BLaER1 (cell line): ENCODE results near the gene SIVA1.
"Not testable (repeated sequence)": the region's sequence is repeated elsewhere in the genome, so short reads cannot be mapped to it uniquely, and the experiment has no call there.

Experiments
- H3K27ac ChIP-seq: shearing (Covaris generic); formaldehyde crosslinking; 2 replicates; pipeline ENCODE4 v1.8.1; 2022
- H3K27me3 ChIP-seq: shearing (Covaris generic); formaldehyde crosslinking; 2 replicates; pipeline ENCODE4 v1.8.1; 2022
- H3K36me3 ChIP-seq: shearing (Covaris generic); formaldehyde crosslinking; 2 replicates; pipeline ENCODE4 v1.8.1; 2022
- H3K4me1 ChIP-seq: shearing (Covaris generic); formaldehyde crosslinking; 2 replicates; pipeline ENCODE4 v1.8.1; 2022
- H3K4me2 ChIP-seq: shearing (Covaris generic); formaldehyde crosslinking; 2 replicates; pipeline ENCODE4 v1.8.1; 2022
- H3K4me3 ChIP-seq: shearing (Covaris generic); formaldehyde crosslinking; 2 replicates; pipeline ENCODE4 v1.8.1; 2022
- H3K9ac ChIP-seq: shearing (Covaris generic); formaldehyde crosslinking; 2 replicates; pipeline ENCODE4 v1.8.1; 2022
- H3K9me3 ChIP-seq: shearing (Covaris generic); formaldehyde crosslinking; 2 replicates; pipeline ENCODE4 v1.8.1; 2022
- H4K20me1 ChIP-seq: shearing (Covaris generic); formaldehyde crosslinking; 2 replicates; pipeline ENCODE4 v1.8.1; 2022
- Cebpa-rat ChIP-seq: shearing (Covaris generic); IDR thresholded peaks from 2 replicates; pipeline ENCODE4 v1.8.1; 2022

The SIVA1 gene

GRCh38 chr14:104725772-104726548 is 27.0 kb upstream of the SIVA1 start:
- no peak overlapping the region for H3K27ac ChIP-seq
- H3K9ac ChIP-seq, result no peak overlapping the region; the same call in 1 of the 2 replicates
- H3K4me1 ChIP-seq, result peaks cover 51% of the 10 kb centered on the region
- peaks cover 10% of the 10 kb centered on the region; the same call in 1 of the 2 replicates for H3K36me3 ChIP-seq
- no peaks in the 10 kb centered on the region for H3K27me3 ChIP-seq
- H3K4me2 ChIP-seq, result peak overlapping the region; percentile 95
- H3K9me3 ChIP-seq, result no peaks in the 10 kb centered on the region
- peaks cover 21% of the 10 kb centered on the region for H4K20me1 ChIP-seq
- H3K4me3 ChIP-seq, result no peak overlapping the region
- no peak for TF ChIP-seq Cebpa-rat

DNA sequence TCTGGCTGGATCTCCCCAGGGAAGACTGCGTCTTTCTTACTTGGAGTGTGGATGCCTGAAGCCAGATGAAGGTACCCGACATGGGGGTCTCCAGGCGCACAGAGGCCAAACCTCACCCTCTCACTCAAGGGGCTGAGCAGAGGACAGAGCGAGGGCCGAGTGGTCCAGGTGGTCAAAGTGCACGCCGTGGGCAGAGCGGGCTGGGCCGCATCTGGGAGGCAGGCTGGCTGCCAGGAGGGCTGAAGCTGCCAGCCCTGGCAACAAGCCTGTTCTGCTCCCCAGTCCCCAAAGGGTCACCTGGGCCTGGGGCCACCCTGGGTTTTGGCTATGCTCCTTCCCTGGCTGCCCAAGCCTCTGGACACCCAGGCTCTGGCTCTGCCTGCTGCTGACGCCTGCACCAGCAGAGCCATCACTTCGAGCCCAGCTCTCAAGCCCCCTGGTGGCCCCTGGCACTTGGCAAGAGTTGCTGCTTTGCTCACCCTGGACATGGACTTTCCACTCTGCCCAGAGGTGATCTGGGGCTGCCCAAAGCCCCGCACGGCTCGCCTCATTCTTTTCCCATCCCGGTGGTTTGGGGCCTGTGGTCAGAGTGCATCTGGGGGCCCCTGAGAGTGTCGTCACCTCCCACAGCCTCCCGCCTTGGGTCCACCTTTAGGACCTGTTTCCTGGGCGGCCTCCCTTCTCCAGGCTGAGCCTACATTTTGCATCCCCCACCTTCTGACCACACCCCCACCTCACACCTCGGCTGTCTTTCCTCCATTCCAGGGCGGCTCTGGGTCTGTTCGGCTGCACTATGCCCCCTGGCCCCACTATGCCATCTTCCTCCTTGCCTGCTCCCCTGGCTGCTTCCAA is 26.1 kb upstream of the SIVA1 start:
- no peak for TF ChIP-seq Cebpa-rat
- H3K36me3 ChIP-seq, result peaks cover 2% of the 10 kb centered on the region; the same call in 1 of the 2 replicates
- H3K4me1 ChIP-seq, result peaks cover 45% of the 10 kb centered on the region
- H3K27me3 ChIP-seq, result no peaks in the 10 kb centered on the region
- H3K27ac ChIP-seq, result no peak overlapping the region
- peaks cover 17% of the 10 kb centered on the region for H4K20me1 ChIP-seq
- no peak overlapping the region for H3K9ac ChIP-seq
- H3K4me2 ChIP-seq, result peak overlapping the region; percentile 9; the same call in 1 of the 2 replicates
- no peaks in the 10 kb centered on the region for H3K9me3 ChIP-seq
- H3K4me3 ChIP-seq, result no peak overlapping the region

DNA sequence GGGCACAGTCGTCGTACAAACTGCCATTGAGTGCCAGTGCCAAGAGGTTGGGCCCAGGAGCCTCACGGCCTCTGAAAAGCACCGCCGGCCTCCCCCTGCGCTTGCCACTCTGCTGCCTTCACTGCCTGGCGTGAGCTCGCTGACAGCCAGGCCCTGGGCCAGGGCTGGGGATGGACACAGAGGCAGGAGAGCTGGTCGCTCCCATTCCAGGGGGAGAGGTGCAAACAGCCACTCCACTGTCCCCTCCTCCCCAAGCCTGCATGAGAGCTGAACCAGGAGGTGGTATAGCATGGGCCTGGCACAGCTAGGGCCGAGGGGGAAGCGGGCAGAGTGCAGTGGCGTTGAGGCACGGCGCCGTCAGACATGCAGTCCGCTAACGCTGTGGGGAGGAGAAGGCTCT is 24.3 kb upstream of the SIVA1 start:
- H3K9ac ChIP-seq, result no peak overlapping the region
- no peaks in the 10 kb centered on the region for H3K9me3 ChIP-seq
- H3K4me3 ChIP-seq, result no peak overlapping the region
- no peak overlapping the region for H3K4me2 ChIP-seq
- no peaks in the 10 kb centered on the region for H3K36me3 ChIP-seq
- no peak overlapping the region for H3K27ac ChIP-seq
- peaks cover 45% of the 10 kb centered on the region for H3K4me1 ChIP-seq
- no peaks in the 10 kb centered on the region for H3K27me3 ChIP-seq
- TF ChIP-seq Cebpa-rat, result no peak
- H4K20me1 ChIP-seq, result 0 out of 2 replicates have a peak, but pooled peaks cover 1% of the 10 kb centered on the region

- H3K9ac ChIP-seq, H3K9me3 ChIP-seq, H3K4me3 ChIP-seq, H3K36me3 ChIP-seq, H3K4me2 ChIP-seq, H3K27me3 ChIP-seq, H4K20me1 ChIP-seq, H3K27ac ChIP-seq: not testable (repeated sequence)
- H3K4me1 ChIP-seq, result peaks cover 50% of the 10 kb centered on the region
Measured at GRCh38 chr14:104729176-104729834, 23.6 kb upstream of the SIVA1 start.

GRCh38 chr14:104729835-104730181 is 23.1 kb upstream of the SIVA1 start:
- no peak for TF ChIP-seq Cebpa-rat
- no peaks in the 10 kb centered on the region for H4K20me1 ChIP-seq

DNA sequence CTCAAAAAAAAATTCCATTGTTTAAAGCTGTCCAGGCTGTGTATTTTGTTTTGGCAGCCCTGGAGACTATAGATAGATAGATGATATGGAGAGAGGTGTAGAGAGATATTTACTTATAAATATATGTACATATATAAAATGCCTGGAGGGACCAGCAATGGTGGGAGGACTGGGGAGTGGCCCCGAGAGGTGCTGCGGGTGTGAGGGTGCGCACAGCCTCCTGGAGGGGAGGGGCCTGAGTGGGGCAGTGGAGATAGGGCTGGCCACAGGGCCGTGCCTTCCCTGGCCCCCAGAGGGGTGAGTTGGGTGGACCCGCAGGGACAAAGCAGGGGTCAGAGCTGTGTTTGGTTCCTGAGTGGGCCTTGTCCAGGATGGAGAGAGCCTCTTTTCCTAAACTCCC is 22.5 kb upstream of the SIVA1 start:
- H3K4me2 ChIP-seq, result no peak overlapping the region
- no peaks in the 10 kb centered on the region for H3K36me3 ChIP-seq
- no peak overlapping the region for H3K9ac ChIP-seq
- H4K20me1 ChIP-seq, result no peaks in the 10 kb centered on the region
- H3K4me1 ChIP-seq, result peaks cover 40% of the 10 kb centered on the region
- H3K9me3 ChIP-seq, result no peaks in the 10 kb centered on the region
- no peak overlapping the region for H3K4me3 ChIP-seq
- H3K27ac ChIP-seq, result no peak overlapping the region
- TF ChIP-seq Cebpa-rat, result no peak
- no peaks in the 10 kb centered on the region for H3K27me3 ChIP-seq

More at GRCh38 chr14:104729835-104730181, 23.1 kb upstream of the SIVA1 start:
- Histone ChIP-seq H3K27me3 (no peaks in the 10 kb centered on the region), H3K27ac (no peak overlapping the region), H3K9me3 (no peaks in the 10 kb centered on the region), H3K36me3 (no peaks in the 10 kb centered on the region), H3K9ac (no peak overlapping the region), H3K4me1 (peaks cover 47% of the 10 kb centered on the region), H3K4me3 (no peak overlapping the region), H3K4me2 (no peak overlapping the region)

DNA sequence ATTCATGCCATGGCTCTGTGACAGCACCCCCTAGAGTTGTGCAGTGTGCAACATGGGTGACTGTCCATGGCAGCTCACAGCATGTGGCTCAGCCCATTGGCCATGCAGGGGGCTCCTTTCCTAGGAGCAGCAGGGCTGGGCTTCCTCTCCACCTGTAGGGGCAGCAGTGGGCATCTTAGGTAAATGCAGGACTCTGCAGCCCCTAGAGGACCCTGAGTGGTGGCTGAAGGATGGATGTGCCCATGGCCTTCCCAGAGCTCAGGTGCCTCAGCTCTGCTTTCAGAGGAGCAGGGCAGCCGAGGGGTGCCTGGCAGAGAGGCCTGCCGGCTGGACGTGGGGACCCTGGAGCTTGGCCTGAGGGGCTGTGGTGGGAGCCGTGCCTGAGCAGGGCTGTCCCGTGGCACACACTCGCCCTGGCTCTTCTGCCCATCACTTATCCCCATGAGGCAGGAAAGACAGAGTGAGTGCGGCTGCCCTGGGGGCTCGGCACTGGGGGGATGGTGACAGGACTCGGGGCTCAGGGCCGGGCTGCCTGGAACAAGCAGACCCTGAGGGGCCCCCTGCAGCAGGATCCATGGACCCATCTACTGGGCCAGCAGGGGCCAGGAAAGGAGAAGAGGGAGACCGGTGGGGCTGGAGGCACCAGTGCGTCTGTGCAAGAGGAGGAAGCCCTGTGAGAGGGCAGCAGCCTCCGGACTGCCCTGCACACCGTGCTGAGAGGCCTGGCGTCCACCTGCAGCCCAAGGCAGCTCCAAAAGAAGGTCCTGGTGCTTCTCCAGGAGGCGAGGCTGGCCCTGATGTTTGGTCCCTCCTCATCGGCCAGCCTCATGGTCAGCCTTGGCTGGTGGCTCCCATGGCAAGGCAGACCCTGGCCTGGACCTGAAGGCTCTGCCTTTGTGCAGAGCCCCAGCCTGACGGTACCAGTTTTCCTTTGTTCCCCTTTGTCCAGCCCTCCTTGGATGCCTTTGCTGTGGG is 21.3 kb upstream of the SIVA1 start:
- Histone ChIP-seq H3K27me3 (no peaks in the 10 kb centered on the region), H3K4me1 (peaks cover 31% of the 10 kb centered on the region), H3K9me3 (no peaks in the 10 kb centered on the region), H3K9ac (no peak overlapping the region), H4K20me1 (no peaks in the 10 kb centered on the region), H3K4me2 (no peak overlapping the region), H3K27ac (peak overlapping the region; percentile 75), H3K4me3 (no peak overlapping the region), H3K36me3 (no peaks in the 10 kb centered on the region)
- no peak for TF ChIP-seq Cebpa-rat

- Histone ChIP-seq H3K4me1 (peaks cover 28% of the 10 kb centered on the region), H4K20me1 (no peaks in the 10 kb centered on the region), H3K9ac (peak overlapping the region; percentile 56; the same call in 1 of the 2 replicates), H3K27ac (peak overlapping the region; percentile 75), H3K4me2 (peak overlapping the region; percentile 74), H3K36me3 (no peaks in the 10 kb centered on the region), H3K9me3 (no peaks in the 10 kb centered on the region), H3K4me3 (no peak overlapping the region), H3K27me3 (no peaks in the 10 kb centered on the region)
- TF ChIP-seq Cebpa-rat, result no peak
Measured at GRCh38 chr14:104732355-104732804, 20.6 kb upstream of the SIVA1 start.
